C4-2B (cell line): ENCODE data around the gene GNB1L.

Source experiments
- CTCF ChIP-seq: fragments of 450-650 bp; conservative IDR thresholded peaks from 2 replicates; pipeline ENCODE4 v1.5.1; 2017; ENCODE audit warnings: mild to moderate bottlenecking
- ZFX ChIP-seq: fragments of 450-650 bp; IDR thresholded peaks from 2 replicates; pipeline ENCODE4 v1.6.1; 2017

DNA sequence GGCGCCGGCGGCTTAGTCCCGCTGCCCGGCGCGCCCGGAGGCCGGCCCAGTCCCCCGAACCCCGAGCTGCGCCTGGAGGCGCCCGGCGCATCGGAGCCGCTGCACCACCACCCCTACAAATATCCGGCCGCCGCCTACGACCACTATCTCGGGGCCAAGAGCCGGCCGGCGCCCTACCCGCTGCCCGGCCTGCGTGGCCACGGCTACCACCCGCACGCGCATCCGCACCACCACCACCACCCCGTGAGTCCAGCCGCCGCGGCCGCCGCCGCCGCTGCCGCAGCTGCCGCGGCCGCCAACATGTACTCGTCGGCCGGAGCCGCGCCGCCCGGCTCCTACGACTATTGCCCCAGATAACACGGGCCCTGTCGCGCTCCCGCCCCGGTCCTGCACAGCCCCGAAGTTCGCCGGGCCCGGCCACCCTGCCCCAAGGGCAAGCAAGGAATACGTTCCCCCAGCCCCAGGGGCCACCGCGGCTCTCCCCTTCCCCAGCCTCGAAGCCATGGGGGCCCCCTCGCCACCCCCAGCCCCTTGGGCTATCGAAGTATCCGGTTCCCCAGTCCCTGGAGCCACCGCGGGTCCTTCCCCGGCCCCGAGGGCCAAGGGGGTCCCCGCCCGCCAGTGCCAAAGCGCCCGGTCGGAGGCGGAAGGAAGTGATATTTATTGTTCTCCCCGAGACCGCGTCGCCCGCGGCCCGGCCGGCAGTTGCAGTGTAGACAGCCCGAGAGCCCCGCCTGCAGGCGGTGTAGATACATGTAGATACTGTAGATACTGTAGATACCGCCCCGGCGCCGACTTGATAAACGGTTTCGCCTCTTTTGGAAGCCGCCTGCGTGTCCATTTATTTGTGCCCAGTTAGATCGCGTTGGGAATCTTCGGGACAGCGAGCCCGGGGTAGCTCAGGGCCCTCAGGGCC, 87.9 kb downstream of the GNB1L start:
- TF ChIP-seq CTCF (no peak), ZFX (no peak)
